Mucosa of descending colon (tissue), 3 donors: Measurements from ENCODE around the gene ABHD2. TPM values are rescaled to one million over a fixed set of nuclear protein-coding genes. Genes with fewer than 3 reads are reported as not detected.
A peak's percentile ranks its signal among the peaks of the same experiment; 100 is the strongest.

Experiments
- ATAC-seq: fragments of 200-7000 bp; cut with Tn5 transposase; one replicate; pipeline ENCODE4 v1.9.1; 2020; ENCODE audit warnings: mild to moderate bottlenecking, moderate library complexity
- DNase-seq, 3 donors: peaks; one replicate each; pipeline ENCODE4 v3.0.0-alpha.2; 2020
- H3K36me3 ChIP-seq: fragments of 200-600 bp; one replicate; pipeline ENCODE4 v1.8.0; 2021; ENCODE audit warnings: low read depth, mild to moderate bottlenecking
- H3K4me1 ChIP-seq: fragments of 200-600 bp; one replicate; pipeline ENCODE4 v1.8.0; 2021; ENCODE audit warnings: low read depth, mild to moderate bottlenecking
- H3K4me3 ChIP-seq: fragments of 200-600 bp; one replicate; pipeline ENCODE4 v1.8.0; 2021; ENCODE audit warnings: mild to moderate bottlenecking
- H3K9me3 ChIP-seq: fragments of 200-600 bp; one replicate; pipeline ENCODE4 v1.8.0; 2021; ENCODE audit warnings: mild to moderate bottlenecking
- intact Hi-C, 2 donors: fragments of 100-400 bp; cut with DNase I in 1 of 2; cut with micrococcal nuclease in 1 of 2; formaldehyde crosslinking; loops; one replicate each; pipeline versions ENCODE4 v1.11.0 to v1.11.1; 2022; cut with DNase I, micrococcal nuclease
- total RNA-seq, 3 donors: library from RNA; stranded (reverse); fragmentation: NEBNext Ultra II Directional in 2 of 3; extraction: Animal tissue kit (Norgen Biotek cat#: 25700) in 2 of 3; gene quantifications; one replicate each; pipeline versions ENCODE4 v1.2.1 to v1.2.4, GENCODE V29; 2021 to 2023
- TF ChIP-seq, protein P1 (sequence below): fragments of 200-600 bp; IDR thresholded peaks from one replicate; pipeline ENCODE4 v1.8.0; 2022; ENCODE audit warnings: antibody characterized with exemption, mild to moderate bottlenecking
- donor health status: DM: no; HTN: no; CAD: no; lungs with moderate emphysema.
- donor health status: DM: no; HTN: no; CAD: no.
- donor health status: DM: no; HTN: yes; CAD: no.

Gene ABHD2
- total RNA-seq, 3 donors from 2014 or later = 82.2 to 156 (median 92.7) TPM

DNA sequence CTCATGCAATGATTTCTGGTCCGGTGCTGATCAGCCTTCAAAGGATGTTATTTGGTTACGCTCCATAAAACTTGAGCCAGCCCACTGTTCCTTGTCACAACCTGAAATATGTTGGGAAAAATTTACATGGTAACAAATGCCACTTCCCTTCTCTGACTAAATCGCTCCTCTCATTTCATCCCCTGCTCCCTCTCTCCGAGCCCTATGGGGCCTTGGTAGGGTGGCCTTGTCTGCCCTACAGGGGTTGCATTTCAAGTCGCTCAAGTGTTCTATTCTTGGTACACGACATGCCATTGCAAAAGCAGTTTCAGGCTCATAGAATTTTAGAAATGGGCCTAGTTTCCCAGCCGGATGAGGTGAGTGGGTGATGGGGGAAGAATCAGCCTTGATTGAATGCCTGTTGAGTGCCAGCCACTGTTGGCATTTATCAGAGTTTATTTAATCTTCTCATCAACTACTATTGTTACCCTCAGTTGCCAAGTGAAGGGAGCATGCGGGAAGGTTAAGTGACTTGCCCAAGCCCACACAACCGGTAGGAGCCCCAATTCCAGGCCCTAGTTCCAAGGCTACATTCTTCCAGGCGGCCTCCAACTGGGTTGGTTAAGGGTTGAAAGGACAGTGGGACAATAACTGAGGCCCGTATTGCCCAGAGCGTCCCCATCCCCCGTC, 961 bp upstream of the ABHD2 start:
- Histone ChIP-seq H3K4me3 (no peak overlapping the region), H3K4me1 (peaks cover 8% of the 10 kb centered on the region), H3K9me3 (no peaks in the 10 kb centered on the region), H3K36me3 (no peaks in the 10 kb centered on the region)
- TF ChIP-seq, protein P1, sequence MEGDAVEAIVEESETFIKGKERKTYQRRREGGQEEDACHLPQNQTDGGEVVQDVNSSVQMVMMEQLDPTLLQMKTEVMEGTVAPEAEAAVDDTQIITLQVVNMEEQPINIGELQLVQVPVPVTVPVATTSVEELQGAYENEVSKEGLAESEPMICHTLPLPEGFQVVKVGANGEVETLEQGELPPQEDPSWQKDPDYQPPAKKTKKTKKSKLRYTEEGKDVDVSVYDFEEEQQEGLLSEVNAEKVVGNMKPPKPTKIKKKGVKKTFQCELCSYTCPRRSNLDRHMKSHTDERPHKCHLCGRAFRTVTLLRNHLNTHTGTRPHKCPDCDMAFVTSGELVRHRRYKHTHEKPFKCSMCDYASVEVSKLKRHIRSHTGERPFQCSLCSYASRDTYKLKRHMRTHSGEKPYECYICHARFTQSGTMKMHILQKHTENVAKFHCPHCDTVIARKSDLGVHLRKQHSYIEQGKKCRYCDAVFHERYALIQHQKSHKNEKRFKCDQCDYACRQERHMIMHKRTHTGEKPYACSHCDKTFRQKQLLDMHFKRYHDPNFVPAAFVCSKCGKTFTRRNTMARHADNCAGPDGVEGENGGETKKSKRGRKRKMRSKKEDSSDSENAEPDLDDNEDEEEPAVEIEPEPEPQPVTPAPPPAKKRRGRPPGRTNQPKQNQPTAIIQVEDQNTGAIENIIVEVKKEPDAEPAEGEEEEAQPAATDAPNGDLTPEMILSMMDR = no peak
- intact Hi-C loops = no loop called here
- DNase-seq = no peak
- no peak for ATAC-seq

DNA sequence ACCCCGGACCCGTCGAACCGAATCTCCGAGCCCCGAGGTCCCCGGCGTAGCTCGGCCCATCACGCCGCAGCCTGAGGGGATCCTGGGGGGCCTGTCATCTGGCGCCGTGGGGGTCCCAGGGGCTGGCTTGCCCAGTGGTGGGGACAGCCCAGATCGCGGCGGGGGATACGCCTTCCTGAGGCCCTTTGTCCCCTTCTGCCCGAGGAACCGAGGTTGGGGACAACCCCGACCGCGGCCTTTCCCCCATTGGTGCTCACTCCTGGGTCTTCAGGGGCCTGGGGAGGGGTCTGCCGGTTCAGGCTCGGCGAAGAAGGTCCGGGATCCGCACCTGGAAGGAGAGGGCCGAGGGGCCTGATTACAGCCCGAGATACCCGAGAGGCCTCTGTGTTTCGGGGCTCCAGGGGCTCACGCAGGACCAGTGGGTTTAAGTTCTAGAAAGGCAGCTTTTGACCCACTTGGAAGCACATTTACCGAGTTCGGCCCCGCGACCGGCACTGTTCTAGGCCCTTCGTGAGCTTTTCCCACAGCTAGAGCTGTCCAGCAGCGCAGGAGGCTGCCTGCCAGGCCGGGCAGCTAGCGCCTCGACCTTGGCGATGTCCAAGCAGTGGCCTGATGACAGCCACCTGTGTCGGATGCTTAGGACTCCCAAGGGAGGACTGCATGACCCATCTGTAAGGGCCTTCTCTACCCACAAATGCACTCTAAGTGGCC, 504 bp downstream of the ABHD2 start:
- TF ChIP-seq, protein P1 = no peak

DNA sequence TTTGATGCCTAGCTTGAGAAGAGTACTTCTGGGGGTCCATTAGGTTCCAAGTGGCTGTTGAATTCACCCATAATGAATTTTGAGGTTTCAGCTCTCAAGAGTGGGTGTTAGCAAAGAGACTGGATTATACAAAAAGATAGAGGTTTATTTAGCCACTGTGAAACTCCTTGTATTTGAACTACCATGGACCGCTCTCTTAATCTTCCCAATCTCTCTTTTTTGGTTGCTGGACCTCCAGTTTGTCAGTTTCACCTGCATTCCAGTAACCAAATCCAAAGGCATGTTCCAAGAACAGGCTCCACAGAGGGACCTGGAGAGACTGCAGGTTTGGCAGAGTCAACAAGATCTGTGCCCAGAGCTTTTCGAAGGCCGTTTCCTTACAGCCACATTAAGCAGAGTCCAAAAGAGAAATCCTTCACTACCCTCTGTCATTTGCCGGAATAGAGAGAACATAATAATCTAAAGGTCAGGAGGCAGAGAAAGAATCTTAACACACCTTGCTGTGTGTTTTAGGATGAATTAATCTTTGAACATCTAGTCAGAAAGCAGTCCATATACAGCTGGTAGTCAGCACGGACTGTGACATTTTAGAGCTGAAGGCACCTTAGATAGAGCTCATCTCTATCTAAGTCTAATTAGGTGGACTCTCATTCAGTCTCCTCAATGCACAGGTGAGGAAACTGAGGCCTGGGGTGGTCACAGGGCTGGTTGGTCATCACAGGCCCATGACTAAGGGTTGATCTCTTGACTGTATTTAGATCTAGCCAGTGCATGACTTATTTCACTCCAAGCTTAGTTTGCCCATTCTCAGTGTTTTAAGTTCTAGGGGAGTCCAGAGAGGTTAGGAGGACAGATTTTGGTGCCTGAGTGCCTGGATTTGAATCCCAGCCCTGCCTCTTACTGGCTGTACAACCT, 1.3 kb downstream of the ABHD2 start:
- no peaks in the 10 kb centered on the region for H3K9me3 ChIP-seq
- H3K4me3 ChIP-seq = no peak overlapping the region
- DNase-seq = no peak
- TF ChIP-seq, protein P1 = no peak
- peaks cover 25% of the 10 kb centered on the region for H3K4me1 ChIP-seq
- no peaks in the 10 kb centered on the region for H3K36me3 ChIP-seq
- ATAC-seq = no peak
- intact Hi-C loops = no loop called here

More for the DNA sequence above, 504 bp downstream of the ABHD2 start:
- DNase-seq (peak; percentile 49 to 74 (median 64)), ATAC-seq (peak; percentile 26)
- intact Hi-C loops = no loop called here
- peak overlapping the region; percentile 82 for H3K4me3 ChIP-seq
- H3K9me3 ChIP-seq = no peaks in the 10 kb centered on the region
- H3K4me1 ChIP-seq = peaks cover 17% of the 10 kb centered on the region
- H3K36me3 ChIP-seq = no peaks in the 10 kb centered on the region

DNA sequence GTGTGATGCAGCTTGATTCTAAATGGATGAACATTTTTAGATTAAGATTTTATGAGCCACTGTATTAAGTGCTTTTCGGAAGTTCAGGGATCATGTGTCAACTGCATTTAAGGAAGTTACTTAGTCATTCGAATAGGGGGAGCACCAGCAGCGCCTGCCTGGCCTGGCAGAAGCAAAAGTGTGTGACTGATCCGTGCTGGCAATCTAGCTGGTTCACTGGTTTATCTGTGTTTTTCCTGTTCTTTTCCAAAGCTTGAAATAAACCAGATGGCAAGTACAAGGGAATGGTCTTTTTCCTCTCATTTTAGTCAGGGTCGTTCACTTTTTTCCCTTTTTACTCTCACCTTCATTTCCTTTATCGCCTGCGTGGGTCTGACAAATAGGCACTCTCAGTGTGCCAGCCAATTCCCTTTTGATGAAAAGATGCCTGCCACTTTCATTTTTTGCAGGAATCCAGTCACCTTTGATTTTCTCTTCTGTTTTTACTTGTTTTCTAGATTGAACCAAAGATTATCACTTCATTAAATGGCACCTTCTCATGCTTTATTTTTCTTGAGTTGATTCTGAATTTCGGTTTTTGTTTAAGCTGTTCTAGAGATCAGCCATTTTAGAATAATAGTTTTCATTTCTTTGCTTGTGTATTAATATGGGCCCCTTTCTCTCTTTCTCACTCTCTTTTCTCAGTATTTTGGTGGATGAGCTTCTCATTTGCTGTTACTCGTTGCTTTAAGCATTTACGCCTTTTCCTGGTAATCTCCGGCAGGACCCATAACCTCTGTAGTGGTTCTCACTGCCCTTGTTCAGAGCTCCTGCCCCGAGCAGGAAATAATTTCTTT, 2.8 kb downstream of the ABHD2 start:
- Histone ChIP-seq H3K9me3 (no peaks in the 10 kb centered on the region), H3K4me3 (no peak overlapping the region), H3K4me1 (peaks cover 29% of the 10 kb centered on the region), H3K36me3 (no peaks in the 10 kb centered on the region)
- TF ChIP-seq, protein P1 = no peak
- intact Hi-C loops = no loop called here
- DNase-seq (peak in 2 of 3 donors; percentile 53 to 77), ATAC-seq (no peak)
